ENCODE measurements around the gene C1orf105. TPM values are rescaled to one million over a fixed set of nuclear protein-coding genes. Genes with fewer than 3 reads are reported as not detected.

C1orf105 gene
- total RNA-seq, 2 donors from 2014 or later = not detected

DNA sequence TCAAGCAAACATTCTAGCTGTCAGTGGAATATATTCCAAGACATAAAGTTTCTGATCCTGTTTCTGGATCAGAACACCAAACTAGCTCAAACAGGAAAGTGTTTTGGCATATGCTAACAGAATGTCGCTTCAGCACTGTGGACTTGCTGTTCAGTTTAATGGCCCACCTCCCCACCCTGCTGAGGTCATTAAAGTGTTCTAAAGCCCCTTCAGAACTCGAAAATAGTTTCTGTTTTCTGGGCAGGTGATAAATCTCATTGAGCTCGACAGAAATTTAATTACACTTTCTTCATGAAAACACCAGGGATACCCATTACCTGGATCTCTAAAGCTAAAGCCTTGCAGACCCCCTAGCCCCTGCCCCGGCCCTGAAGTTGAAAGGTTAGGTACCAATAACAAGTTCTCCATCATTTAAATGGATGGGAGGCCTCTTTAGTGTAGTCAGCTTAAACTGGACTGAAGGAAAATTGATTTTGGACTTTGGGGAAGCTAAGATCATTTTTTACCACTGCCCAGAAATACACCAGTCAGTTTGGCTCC lies 3.9 kb upstream of the C1orf105 start:
- 74 to 75% methylated on average over 4 of the region's 4 CpGs for WGBS, 2 donors
- Histone ChIP-seq H3K27me3 (no peaks in the 10 kb centered on the region), H3K36me3 (replicated peaks in 1 of 2; ENCODE audit: insufficient read depth in 1 of 2, low read depth in 2 of 2) (no peaks in the 10 kb centered on the region), H3K4me1 (no peaks in the 10 kb centered on the region), H3K27ac (no peak overlapping the region), H3K4me3 (no peak overlapping the region), H3K9me3 (no peaks in the 10 kb centered on the region)
- intact Hi-C loops (cut with DNase I) = no loop called here
- DNase-seq (no peak), ATAC-seq (no peak)
- TF ChIP-seq POLR2A (IDR thresholded peaks at IDR 0.05) = no peak
- TF ChIP-seq, protein P1, sequence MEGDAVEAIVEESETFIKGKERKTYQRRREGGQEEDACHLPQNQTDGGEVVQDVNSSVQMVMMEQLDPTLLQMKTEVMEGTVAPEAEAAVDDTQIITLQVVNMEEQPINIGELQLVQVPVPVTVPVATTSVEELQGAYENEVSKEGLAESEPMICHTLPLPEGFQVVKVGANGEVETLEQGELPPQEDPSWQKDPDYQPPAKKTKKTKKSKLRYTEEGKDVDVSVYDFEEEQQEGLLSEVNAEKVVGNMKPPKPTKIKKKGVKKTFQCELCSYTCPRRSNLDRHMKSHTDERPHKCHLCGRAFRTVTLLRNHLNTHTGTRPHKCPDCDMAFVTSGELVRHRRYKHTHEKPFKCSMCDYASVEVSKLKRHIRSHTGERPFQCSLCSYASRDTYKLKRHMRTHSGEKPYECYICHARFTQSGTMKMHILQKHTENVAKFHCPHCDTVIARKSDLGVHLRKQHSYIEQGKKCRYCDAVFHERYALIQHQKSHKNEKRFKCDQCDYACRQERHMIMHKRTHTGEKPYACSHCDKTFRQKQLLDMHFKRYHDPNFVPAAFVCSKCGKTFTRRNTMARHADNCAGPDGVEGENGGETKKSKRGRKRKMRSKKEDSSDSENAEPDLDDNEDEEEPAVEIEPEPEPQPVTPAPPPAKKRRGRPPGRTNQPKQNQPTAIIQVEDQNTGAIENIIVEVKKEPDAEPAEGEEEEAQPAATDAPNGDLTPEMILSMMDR (IDR thresholded peaks at IDR 0.05) = no peak

DNA sequence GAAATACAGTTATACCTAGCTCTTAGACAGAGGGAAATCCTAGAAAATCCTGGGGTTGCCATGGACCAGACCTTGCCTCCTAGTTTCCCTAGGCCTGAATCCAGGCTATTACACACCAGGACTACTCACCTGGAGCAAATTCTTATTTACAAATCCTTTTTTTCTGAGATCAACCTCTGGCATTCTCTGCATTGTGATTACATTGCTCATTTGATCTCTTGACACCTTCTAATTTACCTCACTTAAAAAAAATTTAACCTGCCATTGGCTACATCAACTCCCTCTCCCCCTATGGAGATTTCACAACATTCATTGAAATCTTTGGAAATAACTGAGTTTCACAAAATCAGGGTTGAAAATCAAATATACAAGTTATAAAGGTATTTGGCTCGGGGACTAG lies 2.9 kb upstream of the C1orf105 start:
- no peak overlapping the region for H3K4me3 ChIP-seq
- intact Hi-C loops (cut with DNase I) = no loop called here
- TF ChIP-seq, protein P1 (IDR thresholded peaks at IDR 0.05) = no peak
- TF ChIP-seq POLR2A (IDR thresholded peaks at IDR 0.05) = no peak
- H3K27me3 ChIP-seq = no peaks in the 10 kb centered on the region
- no peak for DNase-seq
- no peaks in the 10 kb centered on the region for H3K4me1 ChIP-seq
- H3K9me3 ChIP-seq = no peaks in the 10 kb centered on the region
- H3K27ac ChIP-seq = no peak overlapping the region
- no peaks in the 10 kb centered on the region for H3K36me3 ChIP-seq (replicated peaks in 1 of 2; ENCODE audit: insufficient read depth in 1 of 2, low read depth in 2 of 2)
- ATAC-seq = peak; percentile 69
- 81 to 83% methylated on average over 1 of the region's 1 CpG for WGBS, 2 donors

DNA sequence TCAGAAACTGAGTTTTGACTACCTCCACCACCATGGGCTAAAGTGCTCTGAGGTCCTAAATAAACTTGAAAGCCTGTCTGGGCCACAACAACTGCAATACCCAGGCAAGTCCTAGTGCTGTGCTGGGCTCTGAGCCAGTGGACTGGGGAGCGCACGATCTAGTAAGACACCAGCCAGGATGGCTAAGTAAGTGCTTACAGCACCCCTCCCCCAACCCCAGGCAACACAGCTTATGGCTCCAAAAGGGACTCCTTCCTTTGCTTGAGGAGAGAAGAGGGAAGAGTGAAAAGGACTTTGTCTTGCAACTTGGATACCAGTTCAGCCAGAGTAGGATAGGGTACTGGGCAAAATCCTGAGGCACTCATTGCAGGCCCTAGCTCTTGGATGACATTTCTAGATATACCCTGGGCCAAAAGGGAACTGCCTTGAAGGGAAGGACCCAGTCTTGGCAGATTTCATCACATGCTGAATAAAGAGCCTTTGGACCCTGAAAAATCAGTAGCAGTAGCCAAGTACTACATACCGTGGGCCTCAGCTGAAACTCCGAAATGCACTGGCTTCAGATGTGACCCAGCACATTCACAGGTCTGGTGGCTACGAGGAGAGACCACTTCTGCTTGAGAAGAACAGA lies 1.6 kb downstream of the C1orf105 start:
- no peak for DNase-seq
- TF ChIP-seq POLR2A (IDR thresholded peaks at IDR 0.05) = no peak
- TF ChIP-seq, protein P1 (IDR thresholded peaks at IDR 0.05) = no peak
- Histone ChIP-seq H3K36me3 (replicated peaks in 1 of 2; ENCODE audit: insufficient read depth in 1 of 2, low read depth in 2 of 2) (no peaks in the 10 kb centered on the region), H3K4me3 (no peak overlapping the region), H3K9me3 (no peaks in the 10 kb centered on the region), H3K4me1 (no peaks in the 10 kb centered on the region), H3K27me3 (no peaks in the 10 kb centered on the region), H3K27ac (no peak overlapping the region)
- intact Hi-C loops (cut with DNase I) = no loop called here
- WGBS, 2 donors = 85% methylated on average over 5 of the region's 5 CpGs
- no peak for ATAC-seq

DNA sequence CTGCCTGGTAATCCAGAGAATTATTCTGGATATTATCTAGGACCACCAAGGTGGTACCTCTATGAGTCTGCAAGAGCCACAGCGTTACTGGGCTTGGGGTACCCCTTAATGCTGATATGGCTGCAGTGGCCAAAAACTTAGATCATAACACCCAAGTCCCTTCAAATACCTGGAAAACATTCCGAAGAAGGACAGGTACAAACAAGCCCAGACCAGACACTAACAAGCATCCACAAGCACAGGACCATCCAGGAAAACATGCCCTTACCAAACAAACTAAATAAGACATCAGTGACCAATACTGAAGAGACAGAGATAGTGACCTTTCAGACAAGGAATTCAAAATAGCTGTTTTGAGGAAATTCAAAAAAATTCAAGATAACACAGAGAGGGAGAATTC lies 2.9 kb downstream of the C1orf105 start:
- Histone ChIP-seq H3K4me1 (no peaks in the 10 kb centered on the region), H3K4me3 (no peak overlapping the region), H3K36me3 (replicated peaks in 1 of 2; ENCODE audit: insufficient read depth in 1 of 2, low read depth in 2 of 2) (no peaks in the 10 kb centered on the region), H3K27me3 (no peaks in the 10 kb centered on the region), H3K27ac (no peak overlapping the region), H3K9me3 (no peaks in the 10 kb centered on the region)
- 98% methylated on average over 2 of the region's 2 CpGs for WGBS, 2 donors
- TF ChIP-seq POLR2A (IDR thresholded peaks at IDR 0.05) = no peak
- TF ChIP-seq, protein P1 (IDR thresholded peaks at IDR 0.05) = no peak
- no peak for ATAC-seq
- intact Hi-C loops (cut with DNase I) = no loop called here
- DNase-seq = no peak

DNA sequence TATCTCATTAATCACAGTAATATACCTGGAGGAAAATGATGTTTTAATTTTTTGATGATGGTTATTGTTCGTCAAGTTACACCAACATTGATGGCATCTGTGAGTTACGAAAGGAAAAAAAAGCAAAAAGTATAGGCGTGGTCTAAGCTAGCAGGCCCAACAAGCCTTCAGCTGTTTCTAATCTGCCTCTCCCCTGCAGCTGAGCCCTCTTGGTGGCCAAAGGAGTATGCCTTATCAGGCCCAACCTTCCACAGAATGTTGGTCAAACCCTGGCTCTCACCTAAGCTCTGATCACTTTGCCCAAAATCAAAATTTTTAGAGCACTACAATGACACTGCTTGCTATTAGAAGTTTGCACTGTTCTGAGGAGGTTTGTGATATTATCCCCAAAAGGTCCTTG lies 4.9 kb downstream of the C1orf105 start:
- Histone ChIP-seq H3K4me1 (no peaks in the 10 kb centered on the region), H3K27me3 (no peaks in the 10 kb centered on the region), H3K27ac (no peak overlapping the region), H3K9me3 (no peaks in the 10 kb centered on the region), H3K4me3 (no peak overlapping the region), H3K36me3 (replicated peaks in 1 of 2; ENCODE audit: insufficient read depth in 1 of 2, low read depth in 2 of 2) (no peaks in the 10 kb centered on the region)
- no peak for DNase-seq
- WGBS, 2 donors = 88 to 90% methylated on average over 3 of the region's 3 CpGs
- TF ChIP-seq POLR2A (IDR thresholded peaks at IDR 0.05) = no peak
- TF ChIP-seq, protein P1 (IDR thresholded peaks at IDR 0.05) = no peak
- intact Hi-C loops (cut with DNase I) = no loop called here
- ATAC-seq = no peak
